Gastroesophageal sphincter (tissue), 3 donors: ENCODE results near the gene SLC39A3.

Experiments
- CTCF ChIP-seq, 4 experiments: fragments of 200-600 bp in 2 of 4; fragments of 450-650 bp in 2 of 4; sonication (generic) in 1 of 4; IDR thresholded peaks; one replicate each; pipeline ENCODE4 v1.5.1; 2017 to 2019; ENCODE audit warnings: antibody characterized with exemption in 4 of 4, mild to moderate bottlenecking in 2 of 4, moderate library complexity in 2 of 4
- POLR2A ChIP-seq, 2 donors: fragments of 450-650 bp; IDR thresholded peaks; one replicate each; pipeline ENCODE4 v1.6.1; 2017; ENCODE audit warnings: antibody characterized with exemption in 2 of 2, mild to moderate bottlenecking in 2 of 2, moderate library complexity in 1 of 2
- POLR2AphosphoS5 ChIP-seq: sonication (generic); formaldehyde crosslinking; IDR thresholded peaks from one replicate; pipeline ENCODE4 v1.6.1; 2017; ENCODE audit warnings: antibody characterized with exemption

DNA sequence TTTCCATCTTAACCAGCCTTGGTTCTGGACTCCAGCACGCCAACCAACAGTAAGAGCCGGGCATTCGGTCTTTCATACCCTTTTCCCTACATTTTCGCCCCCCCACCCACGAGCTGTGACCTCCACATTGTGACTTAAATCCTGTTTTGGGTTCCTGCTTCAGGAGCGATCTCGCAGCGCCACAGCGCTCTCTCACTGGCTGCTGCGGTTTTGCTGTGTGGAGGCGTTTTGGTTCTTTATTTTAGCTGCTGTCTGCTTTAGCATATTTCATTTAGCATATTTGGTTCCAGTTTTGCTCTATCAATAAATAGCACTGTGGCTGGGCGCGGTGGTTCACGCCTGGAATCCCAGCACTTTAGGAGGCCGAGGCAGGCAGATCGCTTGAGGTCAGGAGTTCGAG lies 19.5 kb upstream of the SLC39A3 start:
- no peak for TF ChIP-seq POLR2AphosphoS5
- TF ChIP-seq CTCF (IDR thresholded peaks at IDR 0.05): no peak
- no peak for TF ChIP-seq POLR2A (IDR thresholded peaks at IDR 0.05)
